Common myeloid progenitor, CD34-positive (primary cell): ENCODE measurements around the gene WDR36.
"Not testable (repeated sequence)": the region's sequence is repeated elsewhere in the genome, so short reads cannot be mapped to it uniquely, and the experiment has no call there.

Experiments
- CTCF ChIA-PET: fragments of 350-600 bp; sonication (Branson Sonifier 250); formaldehyde crosslinking; loops from one replicate; lab custom pipeline; 2021; ENCODE audit warnings: antibody characterized with exemption; lab: Charles Lee
- POLR2A ChIA-PET: fragments of 350-600 bp; sonication (Branson Sonifier 250); formaldehyde crosslinking; loops from one replicate; lab custom pipeline; 2021; ENCODE audit warnings: antibody characterized with exemption; lab: Charles Lee
- DNase-seq, 3 donors: peaks; one replicate each; pipeline versions ENCODE4 v3.0.0 to v3.0.0-alpha.2; 2013
- H3K27ac ChIP-seq, 2 experiments: 1 replicate in 1 of 2; 2 replicates in 1 of 2; pipeline ENCODE4 v1.7.0; 2013; ENCODE audit warnings: inconsistent platforms in 2 of 2, low read length in 2 of 2, mild to moderate bottlenecking in 2 of 2, low read depth in 1 of 2, moderate library complexity in 1 of 2; ENCODE audit not compliant: severe bottlenecking in 2 of 2, insufficient read depth in 1 of 2, poor library complexity in 1 of 2
- H3K27me3 ChIP-seq, 5 experiments: replicated peaks in 2 of 5; 1 replicate in 3 of 5; 2 replicates in 2 of 5; pipeline versions ENCODE4 v1.6.1 to v1.7.0; 2013; ENCODE audit warnings: low read length in 4 of 5, mild to moderate bottlenecking in 2 of 5, moderate library complexity in 2 of 5, inconsistent platforms in 1 of 5; ENCODE audit not compliant: insufficient read depth in 5 of 5, control insufficient read depth in 4 of 5
- H3K36me3 ChIP-seq, 4 experiments: 1 replicate in 2 of 4; 2 replicates in 2 of 4; pipeline versions ENCODE4 v1.6.1 to v1.7.0; 2013; ENCODE audit warnings: low read length in 3 of 4, control low read depth in 1 of 4, mild to moderate bottlenecking in 1 of 4; ENCODE audit not compliant: control insufficient read depth in 4 of 4, insufficient read depth in 4 of 4
- H3K4me1 ChIP-seq, 4 experiments: 1 replicate in 3 of 4; 2 replicates in 1 of 4; pipeline versions ENCODE4 v1.6.1 to v1.7.1; 2013; ENCODE audit warnings: low read length in 3 of 4, mild to moderate bottlenecking in 3 of 4, control low read depth in 1 of 4, inconsistent platforms in 1 of 4, moderate library complexity in 1 of 4; ENCODE audit not compliant: control insufficient read depth in 4 of 4, insufficient read depth in 4 of 4; ENCODE audit errors: control extremely low read depth in 1 of 4
- H3K4me3 ChIP-seq, 7 experiments: 1 replicate in 4 of 7; 2 replicates in 3 of 7; pipeline versions ENCODE4 v1.5.1 to v1.7.0; 2013; ENCODE audit warnings: mild to moderate bottlenecking in 7 of 7, low read length in 6 of 7, moderate library complexity in 6 of 7, inconsistent platforms in 2 of 7, low read depth in 2 of 7, control low read depth in 1 of 7; ENCODE audit not compliant: insufficient read depth in 4 of 7, control insufficient read depth in 1 of 7; ENCODE audit errors: extremely low read depth in 1 of 7
- H3K9me3 ChIP-seq, 5 experiments: 1 replicate in 4 of 5; 2 replicates in 1 of 5; pipeline versions ENCODE4 v1.6.1 to v1.7.1; 2013; ENCODE audit warnings: low read length in 4 of 5, mild to moderate bottlenecking in 2 of 5, inconsistent platforms in 1 of 5, low read depth in 1 of 5, moderate library complexity in 1 of 5; ENCODE audit not compliant: control insufficient read depth in 4 of 5, insufficient read depth in 2 of 5; ENCODE audit errors: control extremely low read depth in 1 of 5
- WGBS: methylation state at CpG from one replicate; pipeline ENCODE4 v1.1.5; 2013; ENCODE audit not compliant: insufficient coverage; 5-methylcytosine and 5-hydroxymethylcytosine counted together

WDR36 gene

DNA sequence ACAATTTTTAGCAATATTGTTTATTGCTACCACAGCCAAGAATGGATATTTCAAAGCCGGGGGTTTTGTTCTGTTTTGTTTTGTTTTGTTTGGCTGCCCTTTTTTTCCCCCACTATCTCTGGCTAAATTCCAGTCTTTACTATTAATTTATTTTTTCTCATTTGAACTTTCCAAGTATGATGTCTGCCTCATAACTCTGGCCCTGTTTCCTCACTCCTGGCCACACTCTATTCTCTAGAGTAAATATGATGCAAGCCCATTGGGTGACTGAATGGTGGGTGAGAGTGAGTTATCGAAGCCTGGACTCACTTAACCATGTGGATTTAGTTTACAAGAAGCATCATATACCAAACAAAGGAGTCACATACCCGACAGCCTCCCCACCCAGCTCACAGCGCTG lies 41.9 kb downstream of the WDR36 start:
- no peaks in the 10 kb centered on the region for H3K27me3 ChIP-seq
- H3K36me3 ChIP-seq, result peaks cover 0 to 2% (median 0%) of the 10 kb centered on the region in 4 experiments
- DNase-seq, result no peak
- 89% methylated on average over 2 of the region's 4 CpGs for WGBS
- H3K4me1 ChIP-seq, result peaks cover 0 to 7% (median 0%) of the 10 kb centered on the region in 4 experiments
- H3K4me3 ChIP-seq, result no peak overlapping the region
- H3K27ac ChIP-seq, result no peak overlapping the region
- H3K9me3 ChIP-seq, result no peaks in the 10 kb centered on the region
- CTCF ChIA-PET, result interaction anchor here (1.0 kb wide), 1 partner anchor 16 kb away, joined by 3 read pairs; no protein-coding TSS in a partner anchor
- POLR2A ChIA-PET, result no interaction called here

DNA sequence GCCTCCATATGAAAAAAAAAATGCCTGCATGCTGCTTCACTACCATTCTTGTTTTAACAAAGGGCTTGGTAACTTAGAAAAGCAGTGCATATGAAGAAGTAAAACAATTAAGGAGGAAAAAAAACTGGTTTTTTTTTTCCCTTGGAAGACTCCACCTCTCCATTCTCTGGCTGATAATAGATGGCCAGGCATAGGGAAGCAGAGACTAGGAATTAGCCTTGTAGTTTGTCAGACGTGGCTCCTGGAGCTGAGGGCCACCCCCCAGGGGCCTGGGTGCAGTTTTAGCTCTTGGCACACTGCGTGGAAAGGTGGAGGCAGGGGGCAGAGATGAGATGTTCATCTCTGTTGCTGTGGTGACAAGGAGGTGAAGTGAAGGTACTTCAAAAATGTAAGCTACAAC lies 42.7 kb downstream of the WDR36 start:
- Histone ChIP-seq H3K36me3 (no peaks in the 10 kb centered on the region), H3K4me1 (peaks cover 0 to 7% (median 0%) of the 10 kb centered on the region in 4 experiments), H3K4me3 (no peak overlapping the region), H3K27me3 (no peaks in the 10 kb centered on the region), H3K27ac (no peak overlapping the region), H3K9me3 (no peaks in the 10 kb centered on the region)
- ChIA-PET CTCF (interaction anchor here (0.5 to 1.2 kb wide), 3 partner anchors 87 to 718 kb away, joined by 3 to 7 read pairs (median 3); no protein-coding TSS in a partner anchor), POLR2A (no interaction called here)
- WGBS, result 83% methylated on average over 2 of the region's 2 CpGs
- no peak for DNase-seq

DNA sequence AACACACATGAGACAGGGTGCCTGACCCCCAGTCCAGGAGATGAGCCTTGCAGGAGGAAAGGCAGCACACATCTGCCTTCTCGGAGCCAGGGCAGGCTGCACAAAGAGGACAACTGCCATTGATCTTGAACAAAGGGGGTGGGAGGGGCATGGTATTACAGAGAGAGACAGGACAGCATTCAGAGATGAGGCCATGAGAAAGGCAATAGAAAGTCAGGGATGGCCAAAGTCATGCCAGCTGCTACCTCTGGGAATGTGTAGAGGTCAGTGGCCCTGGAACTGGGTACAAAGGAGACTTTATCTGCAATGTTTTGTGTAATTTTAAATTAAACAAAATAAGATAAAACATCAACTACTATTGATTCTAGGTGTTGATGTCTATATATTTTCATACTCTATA lies 43.2 kb downstream of the WDR36 start:
- H3K36me3 ChIP-seq, result no peaks in the 10 kb centered on the region
- H3K4me1 ChIP-seq, result peaks cover 0 to 7% (median 0%) of the 10 kb centered on the region in 4 experiments
- H3K27ac ChIP-seq, result no peak overlapping the region
- H3K9me3 ChIP-seq, result no peaks in the 10 kb centered on the region
- DNase-seq, result no peak
- H3K4me3 ChIP-seq, result no peak overlapping the region
- POLR2A ChIA-PET, result no interaction called here
- no peaks in the 10 kb centered on the region for H3K27me3 ChIP-seq
- CTCF ChIA-PET, result interaction anchor here (0.6 to 1.2 kb wide), 2 partner anchors 87 to 718 kb away, joined by 3 to 7 read pairs; no protein-coding TSS in a partner anchor
- 100% methylated on average over 1 of the region's 1 CpG for WGBS

GRCh38 chr5:111135946-111136345 lies 43.8 kb downstream of the WDR36 start:
- DNase-seq, result no peak
- Histone ChIP-seq H3K36me3 (no peaks in the 10 kb centered on the region), H3K4me1 (peaks cover 0 to 6% (median 0%) of the 10 kb centered on the region in 4 experiments), H3K27ac (no peak overlapping the region), H3K9me3 (no peaks in the 10 kb centered on the region), H3K4me3 (no peak overlapping the region), H3K27me3 (no peaks in the 10 kb centered on the region)
- CTCF ChIA-PET, result interaction anchor here (1.0 to 1.2 kb wide), 2 partner anchors 22 to 88 kb away, joined by 3 to 7 read pairs; no protein-coding TSS in a partner anchor
- 100% methylated on average over 4 of the region's 5 CpGs for WGBS
- POLR2A ChIA-PET, result no interaction called here

- H3K4me3 ChIP-seq, result no peak overlapping the region
- no peaks in the 10 kb centered on the region for H3K9me3 ChIP-seq
- no peaks in the 10 kb centered on the region for H3K36me3 ChIP-seq
- H3K4me1 ChIP-seq, result no peaks in the 10 kb centered on the region
- 100% methylated on average over 1 of the region's 2 CpGs for WGBS
- no peak for DNase-seq
- ChIA-PET CTCF (no interaction called here), POLR2A (no interaction called here)
- no peaks in the 10 kb centered on the region for H3K27me3 ChIP-seq
- H3K27ac ChIP-seq, result no peak overlapping the region
Observed at GRCh38 chr5:111138096-111138495, 45.9 kb downstream of the WDR36 start.

DNA sequence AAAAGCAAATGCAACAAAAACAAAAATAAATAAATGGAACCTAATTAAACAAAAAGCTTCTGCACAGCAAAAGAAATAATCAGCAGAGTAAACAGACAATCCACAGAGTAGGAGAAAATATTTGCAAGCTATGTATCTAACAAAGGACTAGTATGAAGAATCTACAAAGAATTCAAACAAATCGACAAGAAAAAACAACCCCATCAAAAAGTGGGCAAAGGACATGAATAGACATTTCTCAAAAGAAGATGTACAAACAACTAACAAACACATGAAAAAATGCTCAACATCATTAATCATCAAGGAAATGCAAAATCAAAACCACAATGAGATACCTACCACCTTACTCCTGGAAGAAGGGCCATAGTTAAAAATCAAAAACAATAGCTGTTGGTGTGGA lies 49.3 kb downstream of the WDR36 start:
- no CpG with 5 or more reads among the region's 1 CpG for WGBS
- H3K4me3 ChIP-seq, H3K27ac ChIP-seq, CTCF ChIA-PET, H3K4me1 ChIP-seq, H3K36me3 ChIP-seq, H3K27me3 ChIP-seq, POLR2A ChIA-PET, H3K9me3 ChIP-seq, DNase-seq: not testable (repeated sequence)

DNA sequence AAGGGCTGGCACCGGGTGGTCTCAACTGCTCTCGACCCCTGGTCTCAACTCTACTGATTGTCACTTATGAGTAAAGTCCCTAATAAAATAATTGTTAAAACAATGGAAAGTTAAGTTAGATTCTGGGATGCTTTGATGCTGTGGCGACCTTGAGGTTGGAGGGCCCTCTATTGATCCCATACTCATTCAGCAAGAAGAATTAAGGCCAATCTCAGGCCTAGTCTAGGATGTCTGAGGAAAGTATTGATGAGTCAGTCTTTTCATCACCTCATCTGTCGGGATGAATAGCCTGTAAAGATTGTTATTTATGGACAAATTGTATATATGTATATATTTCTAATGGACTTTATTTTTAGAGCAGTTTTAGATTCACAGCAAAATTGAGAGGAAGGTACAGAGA lies 50.8 kb downstream of the WDR36 start:
- H3K36me3 ChIP-seq, result no peaks in the 10 kb centered on the region
- no peaks in the 10 kb centered on the region for H3K4me1 ChIP-seq
- H3K27ac ChIP-seq, result no peak overlapping the region
- no peak overlapping the region for H3K4me3 ChIP-seq
- POLR2A ChIA-PET, result no interaction called here
- DNase-seq, result no peak
- CTCF ChIA-PET, result interaction anchor here (1.0 kb wide), 1 partner anchor 13 kb away, joined by 3 read pairs; no protein-coding TSS in a partner anchor
- H3K9me3 ChIP-seq, result no peaks in the 10 kb centered on the region
- no peaks in the 10 kb centered on the region for H3K27me3 ChIP-seq
- WGBS, result no CpG with 5 or more reads among the region's 4 CpGs
